CD4-positive, alpha-beta T cell treated with Interleukin-6 at 100 ng/mL for 8 hours (primary cell): ENCODE data around the gene TBC1D21.

Source experiments
- DNase-seq: peaks from one replicate; pipeline ENCODE4 v3.0.0-alpha.2; 2020; ENCODE audit warnings: mixed read lengths, low spot score

TBC1D21 gene

DNA sequence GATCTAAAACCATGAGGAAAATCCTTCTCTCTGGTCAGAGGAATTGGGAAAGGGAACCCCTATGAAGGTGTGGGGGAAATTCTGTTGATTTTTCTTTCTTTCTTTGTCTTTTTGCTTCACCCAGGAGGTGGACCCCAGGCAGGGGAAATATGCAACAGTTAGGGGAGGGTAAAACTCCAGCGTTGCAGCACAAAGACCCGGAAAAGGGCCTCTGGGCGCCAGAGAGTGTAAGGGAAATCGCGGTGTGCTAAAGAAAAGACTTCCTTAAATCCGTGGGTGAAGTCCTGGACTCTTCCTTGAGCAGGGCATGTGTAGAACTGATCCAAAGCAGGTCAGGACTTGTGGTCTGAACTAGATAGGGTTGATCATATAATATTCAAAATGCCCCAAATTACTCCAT lies 11.1 kb upstream of the TBC1D21 start:
- no peak for DNase-seq

DNA sequence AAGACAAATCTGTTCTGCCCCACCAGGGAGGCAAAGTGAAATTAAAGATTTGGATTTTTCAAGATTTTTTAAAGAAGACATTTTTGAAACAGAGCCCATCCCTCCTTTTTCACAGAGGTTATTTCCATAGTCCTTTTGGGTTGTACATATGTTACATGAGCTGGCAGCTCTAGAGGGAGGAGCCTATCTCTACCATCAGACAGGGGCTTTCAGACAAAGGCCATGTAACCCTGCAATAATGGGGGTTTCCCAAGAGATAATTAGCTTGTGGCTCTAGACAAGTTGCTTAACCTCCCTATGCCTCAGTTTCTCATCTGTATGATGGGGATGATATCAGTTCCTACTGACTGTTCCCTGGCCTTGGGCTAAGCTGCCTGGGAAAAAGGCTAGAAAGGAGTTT lies 8.0 kb upstream of the TBC1D21 start:
- DNase-seq = no peak

DNA sequence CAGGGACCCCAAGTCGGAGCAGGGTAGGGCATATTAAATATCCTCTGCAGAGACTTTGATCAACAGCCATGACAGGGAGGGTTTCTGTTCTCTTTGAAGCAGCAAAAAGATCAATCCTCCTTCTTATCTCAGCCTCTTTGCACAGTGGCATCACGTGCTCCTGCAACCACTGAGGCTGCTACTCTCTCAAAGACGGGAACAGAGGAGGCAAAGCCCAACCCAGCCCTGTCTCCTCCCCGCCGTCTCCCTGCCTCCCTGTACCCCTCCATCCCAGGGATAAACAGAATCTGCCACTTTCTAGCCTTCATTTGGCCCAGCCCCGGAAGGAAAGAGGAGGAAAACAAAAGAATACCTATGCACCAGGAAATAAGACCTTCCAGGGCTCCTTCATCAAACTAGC lies 7.5 kb upstream of the TBC1D21 start:
- DNase-seq = no peak

DNA sequence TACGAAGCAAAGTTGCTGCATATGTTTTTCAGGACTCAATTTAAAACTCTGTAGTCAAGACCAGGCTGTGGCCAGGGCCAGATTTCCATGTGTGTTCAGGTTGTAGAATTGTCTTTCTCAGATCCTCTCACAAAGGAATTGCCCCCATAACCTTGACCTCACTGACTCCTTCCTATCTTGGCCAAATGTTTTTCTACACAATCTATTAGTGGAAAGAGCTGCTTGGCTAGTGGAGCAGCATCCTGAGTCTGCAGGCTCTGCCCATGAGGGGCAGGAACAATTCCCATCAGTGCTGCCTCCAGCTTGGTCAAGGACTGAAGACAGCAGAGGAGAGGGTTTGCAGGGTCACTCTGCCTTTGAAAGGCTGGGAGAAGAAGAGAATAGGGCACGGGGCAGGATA lies 6.9 kb upstream of the TBC1D21 start:
- no peak for DNase-seq

DNA sequence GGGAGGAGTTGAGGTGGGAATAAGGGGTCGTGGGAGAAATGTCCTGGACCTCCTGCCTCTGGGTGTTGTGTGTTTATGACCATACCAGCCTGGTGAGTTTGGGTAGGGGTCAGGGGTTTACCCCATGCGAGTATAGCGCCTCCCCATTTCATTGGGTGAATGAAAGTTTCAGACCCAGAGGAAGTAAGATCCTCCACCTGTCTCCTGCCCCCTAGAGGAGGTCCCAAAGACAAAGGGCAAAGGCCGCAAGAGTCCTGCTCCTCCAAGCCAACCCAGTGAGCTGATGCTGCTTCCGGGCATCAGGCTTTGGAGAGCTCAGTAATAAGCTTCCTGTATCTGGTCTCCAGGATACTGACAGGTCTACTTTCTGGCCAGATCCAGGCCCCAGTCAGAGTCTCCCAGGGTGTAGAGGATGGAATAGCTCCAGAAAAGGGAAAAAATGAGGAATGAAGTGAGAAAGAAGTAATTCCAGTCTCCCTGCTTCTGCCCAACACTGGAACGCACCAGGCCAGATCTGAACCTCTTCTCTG lies 6.4 kb upstream of the TBC1D21 start:
- DNase-seq = no peak

DNA sequence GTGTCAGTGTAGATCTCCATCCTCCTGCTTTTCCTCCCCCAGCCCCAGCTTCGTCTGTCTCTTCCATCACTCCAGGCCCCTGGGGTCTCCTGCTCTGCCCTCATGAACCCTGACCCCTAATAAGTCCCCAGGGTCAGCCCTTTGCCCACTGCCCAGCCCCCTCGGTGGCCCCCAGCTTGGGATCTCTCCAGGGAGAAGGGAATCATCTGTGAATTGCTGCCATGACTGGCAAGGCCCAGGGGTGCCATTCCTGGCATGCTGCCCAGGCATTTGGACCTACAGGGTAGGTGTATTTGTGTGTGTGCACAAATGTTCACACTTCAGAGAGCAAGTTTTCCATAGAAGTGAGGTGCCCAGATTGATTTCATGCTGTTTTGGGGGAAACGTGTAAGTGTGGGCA lies 5.9 kb upstream of the TBC1D21 start:
- DNase-seq = no peak

DNA sequence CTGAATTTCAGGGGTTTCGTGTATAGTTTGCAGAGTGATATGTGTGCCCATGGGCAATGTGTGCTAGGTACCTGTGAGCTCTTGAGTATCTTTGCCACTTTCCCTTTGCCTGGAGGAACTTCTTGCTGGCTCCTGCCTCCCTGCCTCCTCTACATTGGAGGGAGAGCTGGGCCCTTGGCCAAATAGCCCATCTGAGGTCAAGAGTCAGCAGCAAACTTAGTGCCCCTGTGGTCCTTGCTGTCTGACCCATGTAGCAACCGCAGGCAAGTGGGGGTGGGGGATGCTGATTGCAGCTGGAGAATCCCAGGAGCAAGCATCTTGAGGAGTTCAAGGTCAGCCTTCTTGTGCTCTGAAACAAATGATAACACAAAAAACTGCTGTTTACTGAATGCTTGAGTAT lies 5.4 kb upstream of the TBC1D21 start:
- no peak for DNase-seq

DNA sequence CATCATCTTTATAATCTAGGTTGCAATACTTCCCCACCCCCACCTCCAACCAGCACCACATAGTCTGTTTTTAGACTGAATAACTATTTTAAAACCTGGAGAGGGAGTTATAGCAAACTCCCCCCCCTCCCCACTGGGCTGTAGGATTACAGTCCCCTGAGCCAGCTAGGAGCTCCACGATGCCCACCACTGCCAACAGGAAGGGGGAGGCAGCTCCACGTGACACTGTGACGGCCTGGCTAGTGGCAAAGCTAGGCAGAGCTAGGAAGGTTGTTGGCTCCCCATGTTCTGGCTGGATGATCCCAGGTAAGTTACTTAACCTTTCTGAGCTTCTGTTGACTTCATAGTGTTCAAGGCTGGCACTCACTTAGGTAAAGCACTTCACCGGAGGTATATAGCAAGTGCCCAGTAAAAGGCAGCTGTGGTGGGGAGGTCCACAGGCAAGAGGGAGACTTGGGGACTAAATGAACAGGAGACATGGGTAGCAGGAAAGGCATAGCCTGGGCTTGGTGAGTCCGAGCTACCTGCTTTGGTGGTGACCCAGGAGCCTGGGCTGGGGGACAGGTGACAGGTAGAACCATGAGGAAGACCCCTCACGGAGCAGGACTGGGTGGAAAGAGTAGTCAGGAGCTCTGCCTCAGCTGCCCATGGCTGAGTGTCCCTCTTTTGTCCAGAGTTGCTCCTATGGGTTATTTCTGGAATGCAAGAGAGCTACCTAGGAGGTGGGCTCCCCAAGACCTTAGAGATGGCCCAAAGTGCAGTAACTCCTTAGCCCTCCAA lies 4.0 kb upstream of the TBC1D21 start:
- DNase-seq = no peak

DNA sequence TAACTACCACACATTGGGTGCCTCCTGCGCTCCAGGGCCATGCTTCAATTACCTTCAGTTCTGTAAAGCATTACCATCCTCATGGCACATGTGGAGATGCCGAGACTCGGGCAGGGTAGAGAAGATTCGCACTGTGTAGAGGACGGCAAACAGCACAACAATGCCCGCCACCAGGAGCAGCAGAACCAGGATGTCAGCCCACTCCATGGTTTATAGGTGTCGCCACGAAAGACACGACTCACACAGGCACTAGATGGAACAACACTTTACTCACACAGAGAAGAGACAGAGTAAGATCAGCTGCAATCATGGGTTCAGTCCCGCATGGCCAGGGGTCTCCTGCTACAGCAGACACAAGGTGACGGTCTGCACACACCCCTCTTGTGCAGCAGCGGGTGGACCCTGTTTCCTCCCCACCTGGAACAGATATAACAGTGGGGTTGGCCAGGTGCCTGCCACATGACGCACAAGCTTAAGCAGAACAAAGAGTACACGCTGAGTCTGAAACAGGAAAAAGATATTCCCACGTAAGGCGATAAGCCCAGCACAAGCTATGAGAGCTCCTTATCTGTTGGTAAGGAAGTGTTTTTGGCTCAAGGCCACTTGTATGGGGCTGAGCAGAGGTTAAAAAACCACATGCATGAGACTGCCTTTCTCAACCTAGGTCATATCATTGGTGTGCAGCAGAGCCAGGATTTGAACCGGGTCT lies 2.5 kb upstream of the TBC1D21 start:
- DNase-seq = no peak

DNA sequence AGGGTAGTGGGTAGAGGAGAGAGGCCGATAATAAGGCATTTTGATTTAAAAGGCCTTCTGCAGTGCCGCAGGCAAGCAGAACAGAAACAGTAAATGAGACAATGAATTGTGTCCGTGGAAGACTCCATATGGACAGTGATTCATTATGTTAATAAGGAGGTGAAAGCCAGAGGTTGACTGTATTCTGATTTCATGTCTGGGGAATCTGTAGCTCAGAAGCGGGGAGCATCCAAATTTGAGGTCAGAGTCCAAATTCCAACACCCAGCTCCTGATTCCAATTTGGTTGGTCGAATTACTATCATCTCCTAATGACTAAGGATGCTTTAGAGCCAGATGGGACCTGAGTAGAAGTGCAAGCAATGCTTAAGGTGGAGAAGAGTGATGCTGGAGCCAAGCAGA lies 1.0 kb upstream of the TBC1D21 start:
- DNase-seq = no peak

DNA sequence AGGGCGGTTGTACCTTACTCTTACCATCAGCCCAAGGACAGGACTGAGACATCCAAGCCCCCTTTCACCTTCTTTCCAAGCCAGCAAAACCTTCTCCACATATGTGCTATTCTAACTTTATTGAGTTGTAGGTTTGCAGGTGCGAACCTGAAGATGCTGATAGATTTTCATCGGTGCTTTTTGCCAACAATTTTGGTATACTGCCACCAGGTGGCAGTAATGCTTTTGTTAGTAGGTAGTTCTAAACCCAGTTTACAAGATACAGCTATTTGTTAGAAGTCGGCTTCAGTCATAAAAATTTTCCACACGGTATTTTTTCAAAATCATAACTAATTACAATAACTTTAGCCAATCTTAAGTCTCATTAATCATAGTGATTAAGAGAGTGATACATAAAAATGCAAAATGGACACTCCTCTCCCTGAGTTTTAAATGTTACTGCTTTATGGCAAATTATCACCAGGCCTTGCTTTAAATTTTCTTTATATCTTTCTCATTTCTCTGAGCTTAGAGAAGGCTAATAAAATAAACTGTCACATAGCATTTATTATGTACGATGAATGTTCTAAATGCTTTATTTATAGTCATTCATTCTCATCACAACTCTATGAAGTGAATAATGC lies 636 bp downstream of the TBC1D21 start:
- peak; percentile 40 for DNase-seq

DNA sequence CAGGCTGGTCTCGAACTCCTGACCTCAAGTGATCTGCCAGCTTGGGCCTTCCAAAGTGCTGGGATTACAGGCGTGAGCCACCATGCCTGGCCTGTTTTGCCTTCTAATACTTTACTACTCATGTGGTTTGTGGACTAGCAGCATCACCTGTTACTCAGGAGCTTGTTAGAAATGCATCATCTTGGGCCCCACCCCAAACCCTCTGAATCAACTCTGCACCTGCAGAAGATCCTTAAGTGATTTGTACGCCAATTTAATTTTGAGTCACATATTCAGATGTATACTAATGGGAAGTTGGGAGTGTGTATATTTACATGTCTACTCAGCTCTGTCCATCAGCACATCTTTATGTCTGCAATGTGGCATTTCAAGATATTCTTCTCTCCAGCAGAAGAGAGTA lies 6.1 kb downstream of the TBC1D21 start:
- no peak for DNase-seq

DNA sequence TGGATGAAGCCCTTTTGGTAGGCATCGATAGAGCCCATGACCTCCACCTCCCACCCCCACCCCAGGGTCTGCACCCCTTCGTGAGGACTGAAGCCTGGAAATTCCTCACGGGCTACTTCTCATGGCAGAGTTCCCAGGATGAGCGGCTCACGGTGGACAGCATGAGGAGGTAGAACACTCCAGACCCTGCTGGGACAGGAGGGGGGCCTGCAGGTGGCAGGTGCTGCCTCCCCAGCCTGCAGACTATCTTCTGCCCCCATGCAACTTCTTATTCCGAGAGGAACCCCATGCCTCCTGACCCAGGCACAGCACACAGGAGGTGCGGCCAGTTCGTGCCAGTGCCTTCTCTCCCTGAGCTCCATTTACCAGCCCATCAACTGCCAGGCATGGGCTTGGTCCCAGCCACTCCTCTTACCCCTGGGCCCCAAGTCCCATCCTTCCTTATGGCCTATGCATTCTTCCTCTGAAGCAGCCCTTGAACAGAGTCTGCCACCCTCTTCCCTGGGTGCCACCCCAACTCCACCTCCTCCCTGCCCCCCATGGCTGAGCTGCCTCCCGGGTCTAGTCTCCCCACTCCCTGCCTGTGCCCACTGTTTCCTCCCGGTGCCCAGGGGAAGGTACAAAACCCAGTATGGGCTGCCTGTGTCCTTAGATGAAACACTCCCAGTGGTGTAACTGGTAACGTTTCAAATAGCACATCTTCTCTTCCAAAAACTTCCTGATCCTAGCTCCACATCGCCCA lies 8.4 kb downstream of the TBC1D21 start:
- DNase-seq = no peak

DNA sequence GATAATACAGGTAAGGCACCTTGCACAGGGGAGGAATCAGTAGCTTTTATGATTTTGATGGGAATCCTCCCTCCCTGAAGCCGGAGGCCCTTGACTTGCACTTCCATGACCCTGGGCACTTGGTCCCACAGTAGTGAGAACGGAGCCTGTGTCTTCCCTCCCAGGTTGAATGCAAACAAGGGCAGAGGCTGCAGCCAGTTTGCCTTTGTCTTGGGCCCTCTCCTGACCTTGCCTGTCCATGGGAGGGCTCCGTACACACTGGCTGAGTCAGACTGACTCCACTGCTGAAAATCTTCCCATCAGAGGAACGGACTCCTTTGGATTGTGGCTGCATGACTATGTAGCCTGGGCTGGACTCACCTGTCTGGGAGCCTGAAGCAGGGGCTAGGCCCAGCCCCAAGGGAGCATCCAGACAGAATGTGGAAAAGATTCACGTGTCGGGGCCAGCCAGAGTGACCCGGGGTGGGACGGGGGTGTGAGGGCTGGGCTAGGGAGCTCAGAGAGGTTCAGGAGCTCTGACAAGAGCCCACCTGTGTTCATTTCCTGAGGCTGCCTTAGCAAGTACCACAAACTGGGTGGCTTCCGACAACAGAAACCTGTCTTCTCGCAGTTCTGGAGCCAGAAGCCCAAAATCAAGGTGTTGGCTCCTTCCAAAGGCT lies 9.5 kb downstream of the TBC1D21 start:
- no peak for DNase-seq

DNA sequence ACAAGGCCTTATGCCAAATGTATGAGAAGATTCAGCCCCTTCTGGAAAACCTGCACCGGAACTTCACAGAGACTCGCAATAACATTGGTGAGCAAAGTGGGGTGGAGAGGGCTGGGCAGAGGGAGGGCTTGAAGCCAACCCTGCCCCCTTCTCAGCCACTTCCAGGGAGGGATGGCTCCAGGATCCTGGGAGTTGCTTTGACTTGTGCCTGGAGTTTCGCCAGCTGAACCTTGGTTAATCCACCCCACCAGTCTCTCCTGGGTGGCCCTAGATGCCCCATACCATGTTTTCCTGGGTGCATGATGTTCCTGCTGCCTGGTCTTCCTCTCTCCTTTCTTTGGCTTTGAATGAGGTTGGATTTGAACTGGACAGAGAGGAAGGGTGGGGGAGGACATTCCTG lies 10.8 kb downstream of the TBC1D21 start:
- DNase-seq = no peak

DNA sequence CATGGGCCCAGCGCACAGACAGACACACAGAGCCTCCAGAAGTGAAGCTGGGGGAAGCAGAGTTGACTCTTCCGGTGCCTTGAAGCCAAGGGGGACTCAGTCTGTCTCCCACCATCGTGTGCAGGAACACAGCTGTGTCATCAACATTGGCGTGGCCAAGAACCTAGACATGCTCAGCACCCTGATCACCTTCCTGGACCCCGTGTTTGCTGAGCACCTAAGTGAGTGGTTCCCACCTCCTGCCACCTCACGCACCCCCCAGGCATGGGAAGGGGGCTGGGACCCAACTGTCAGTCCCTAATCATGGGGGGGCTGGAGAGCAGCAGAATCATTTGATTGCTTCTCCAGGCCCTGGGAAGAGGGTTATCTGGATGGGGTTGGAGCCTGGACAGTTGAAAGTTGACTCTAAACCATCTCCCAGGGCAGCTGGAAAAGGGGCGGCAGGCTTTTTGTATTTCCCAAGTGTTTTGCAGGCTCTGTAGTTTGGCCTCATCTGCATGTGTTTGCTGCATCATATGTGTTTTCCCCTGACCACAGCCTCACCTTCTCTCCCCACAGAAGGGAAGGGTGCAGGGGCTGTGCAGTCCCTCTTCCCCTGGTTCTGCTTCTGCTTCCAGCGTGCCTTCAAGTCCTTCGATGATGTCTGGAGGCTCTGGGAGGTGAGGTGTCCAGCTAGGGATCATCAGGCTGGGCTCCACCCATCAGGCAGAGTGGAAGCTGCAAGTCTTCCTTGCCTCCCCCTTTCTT lies 12.8 kb downstream of the TBC1D21 start:
- DNase-seq = no peak

DNA sequence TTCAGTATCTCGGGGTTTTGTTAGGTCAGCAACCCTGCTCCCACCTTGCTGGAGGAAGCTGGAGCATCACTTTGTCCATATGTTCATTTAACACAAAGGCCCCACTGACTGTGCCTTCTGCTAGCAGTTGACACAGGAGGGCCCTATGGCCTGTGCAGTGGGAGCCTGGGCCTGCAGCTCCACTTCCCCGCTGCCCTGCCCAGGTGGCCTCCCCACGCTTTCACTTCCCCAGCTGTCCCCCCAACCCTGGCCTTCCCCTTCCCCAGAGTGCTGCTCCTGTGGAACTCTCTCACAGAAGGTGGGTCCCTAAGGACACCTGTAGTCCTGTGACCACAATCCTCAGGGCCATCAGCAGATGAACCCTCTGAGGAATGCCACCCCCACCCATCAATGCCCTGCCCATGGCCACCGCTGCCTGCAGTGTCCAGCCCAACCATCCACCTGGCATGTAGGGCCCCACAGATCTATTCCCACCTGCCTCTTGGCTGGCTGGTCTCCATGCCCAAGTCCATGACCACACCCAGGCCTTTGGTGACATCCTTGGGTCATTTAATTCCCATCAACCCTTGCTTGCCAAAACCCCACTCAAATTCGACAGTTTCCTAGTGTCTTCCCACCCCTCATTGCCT lies 13.5 kb downstream of the TBC1D21 start:
- no peak for DNase-seq

DNA sequence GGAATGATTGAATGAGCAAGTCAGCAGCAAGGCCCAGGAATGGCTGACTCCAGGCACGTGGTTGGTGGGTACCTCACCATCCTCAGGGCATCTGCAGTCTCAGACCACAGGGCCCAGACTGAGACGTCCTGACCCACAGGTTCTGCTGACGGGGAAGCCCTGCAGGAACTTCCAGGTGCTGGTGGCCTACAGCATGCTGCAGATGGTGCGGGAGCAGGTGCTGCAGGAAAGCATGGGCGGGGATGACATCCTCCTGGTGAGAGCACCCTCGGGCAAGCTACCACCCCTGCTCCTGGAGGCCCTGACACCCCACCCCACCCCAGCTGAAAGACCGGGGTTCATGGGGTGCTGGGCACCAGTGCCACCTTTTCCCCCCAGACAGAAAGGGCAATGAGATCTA lies 14.1 kb downstream of the TBC1D21 start:
- DNase-seq = no peak

DNA sequence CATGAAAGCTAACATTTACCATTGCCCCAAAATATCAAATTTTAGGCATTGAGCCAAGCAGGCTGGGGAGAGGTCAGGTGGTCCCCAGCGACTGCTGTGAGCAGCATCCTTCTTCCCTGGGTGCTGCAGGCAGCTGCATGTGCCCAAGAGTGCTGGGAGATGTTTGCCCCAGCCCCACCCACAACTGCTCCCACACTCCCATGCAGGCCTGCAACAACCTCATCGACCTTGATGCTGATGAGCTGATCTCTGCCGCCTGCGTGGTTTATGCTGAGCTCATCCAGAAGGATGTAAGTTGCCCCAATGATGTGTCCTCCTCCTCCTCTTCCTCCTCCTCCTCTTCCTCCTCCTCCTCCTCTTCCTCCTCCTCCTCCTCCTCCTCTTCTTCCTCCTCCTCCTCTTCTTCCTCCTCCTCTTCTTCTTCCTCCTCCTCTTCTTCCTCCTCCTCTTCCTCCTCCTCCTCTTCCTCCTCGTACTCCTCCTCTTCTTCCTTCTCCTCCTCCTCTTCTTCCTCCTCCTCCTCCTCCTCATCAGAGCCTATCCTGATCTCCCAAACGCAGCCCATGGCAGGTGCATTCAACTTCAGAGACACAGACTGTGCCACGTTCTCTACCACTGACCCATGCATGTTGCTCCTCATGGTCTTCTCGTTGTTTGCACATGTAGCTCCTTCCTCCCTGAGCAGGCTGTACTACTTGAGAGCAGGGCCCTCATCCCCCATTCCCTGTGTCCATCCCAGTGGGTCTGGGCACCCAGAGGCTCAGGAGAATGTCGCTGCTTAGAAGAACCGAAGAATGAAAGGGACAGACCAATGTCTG lies 15.1 kb downstream of the TBC1D21 start:
- DNase-seq = no peak
